NCI-H2107 (cell line): ENCODE results near the gene ERLEC1.
"Not testable (repeated sequence)": the region's sequence is repeated elsewhere in the genome, so short reads cannot be mapped to it uniquely, and the experiment has no call there.

ENCODE experiments used
- DNase-seq: peaks from one replicate; lab custom pipeline; 2025; lab: John Stamatoyannopoulos, UW

Gene ERLEC1

DNA sequence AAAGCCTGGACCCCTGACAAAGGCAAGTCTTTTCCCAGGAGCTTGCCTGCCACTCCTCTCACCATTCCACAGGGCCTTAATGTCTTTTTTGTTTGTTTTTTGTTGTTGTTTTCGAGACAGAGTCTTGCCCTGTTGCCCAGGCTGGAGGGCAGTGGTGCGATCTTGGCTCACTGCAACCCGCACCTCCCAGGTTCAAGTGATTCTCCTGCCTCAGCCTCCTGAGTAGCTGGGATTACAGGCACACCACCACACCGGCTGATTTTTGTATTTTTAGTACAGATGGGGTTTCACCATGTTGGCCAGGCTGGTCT, 43.1 kb downstream of the ERLEC1 start:
- DNase-seq = not testable (repeated sequence)

GRCh38 chr2:53840580-53840979, 53.7 kb downstream of the ERLEC1 start:
- DNase-seq = no peak

GRCh38 chr2:53841651-53842050, 54.8 kb downstream of the ERLEC1 start:
- not testable (repeated sequence) for DNase-seq

DNA sequence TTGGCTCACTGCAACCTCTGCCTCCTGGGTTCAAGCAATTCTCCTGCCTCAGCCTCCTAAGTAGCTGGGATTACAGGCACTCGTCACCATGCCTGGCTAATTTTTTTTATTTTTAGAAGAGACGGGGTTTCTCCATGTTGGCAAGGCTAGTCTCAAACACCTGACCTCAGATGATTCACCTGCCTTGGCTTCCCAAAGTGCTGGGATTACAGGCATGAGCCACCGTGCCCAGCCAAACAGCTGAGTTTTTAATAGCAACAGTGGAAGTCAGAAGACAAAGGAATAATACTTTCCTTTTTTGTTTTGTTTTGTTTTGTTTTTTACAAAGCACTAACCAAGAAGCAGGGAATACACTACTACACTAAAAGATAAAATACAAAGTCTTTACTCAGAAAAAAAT, 56.0 kb downstream of the ERLEC1 start:
- DNase-seq = no peak

GRCh38 chr2:53843595-53843994, 56.8 kb downstream of the ERLEC1 start:
- DNase-seq = no peak

- DNase-seq = no peak
These were observed 61.2 kb downstream of the ERLEC1 start for GRCh38 chr2:53848062-53848461.

GRCh38 chr2:53851052-53851757, 64.4 kb downstream of the ERLEC1 start:
- not testable (repeated sequence) for DNase-seq

- DNase-seq = no peak
These were observed 65.7 kb downstream of the ERLEC1 start for GRCh38 chr2:53852532-53852931.

- DNase-seq = no peak
These were observed 67.8 kb downstream of the ERLEC1 start for GRCh38 chr2:53854678-53855077.

DNA sequence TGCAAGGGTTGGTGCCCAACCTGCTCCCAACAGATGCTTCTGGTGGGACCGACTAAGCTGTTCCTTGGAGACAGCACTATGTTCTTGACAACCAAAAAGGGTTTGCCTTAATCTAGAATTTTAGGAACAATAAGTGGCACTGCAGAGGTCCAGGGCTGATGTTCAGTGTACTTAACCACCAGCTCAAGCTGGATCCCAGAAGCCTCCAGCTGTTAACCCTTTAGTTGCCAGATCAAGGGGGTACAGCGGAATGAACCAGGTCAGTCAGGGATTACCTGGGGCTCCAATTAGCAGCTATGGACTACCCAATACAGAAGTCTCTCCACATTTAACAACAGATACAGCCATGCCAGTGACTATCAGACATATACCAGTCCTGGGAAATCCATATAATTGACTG, 69.4 kb downstream of the ERLEC1 start:
- DNase-seq = no peak

DNA sequence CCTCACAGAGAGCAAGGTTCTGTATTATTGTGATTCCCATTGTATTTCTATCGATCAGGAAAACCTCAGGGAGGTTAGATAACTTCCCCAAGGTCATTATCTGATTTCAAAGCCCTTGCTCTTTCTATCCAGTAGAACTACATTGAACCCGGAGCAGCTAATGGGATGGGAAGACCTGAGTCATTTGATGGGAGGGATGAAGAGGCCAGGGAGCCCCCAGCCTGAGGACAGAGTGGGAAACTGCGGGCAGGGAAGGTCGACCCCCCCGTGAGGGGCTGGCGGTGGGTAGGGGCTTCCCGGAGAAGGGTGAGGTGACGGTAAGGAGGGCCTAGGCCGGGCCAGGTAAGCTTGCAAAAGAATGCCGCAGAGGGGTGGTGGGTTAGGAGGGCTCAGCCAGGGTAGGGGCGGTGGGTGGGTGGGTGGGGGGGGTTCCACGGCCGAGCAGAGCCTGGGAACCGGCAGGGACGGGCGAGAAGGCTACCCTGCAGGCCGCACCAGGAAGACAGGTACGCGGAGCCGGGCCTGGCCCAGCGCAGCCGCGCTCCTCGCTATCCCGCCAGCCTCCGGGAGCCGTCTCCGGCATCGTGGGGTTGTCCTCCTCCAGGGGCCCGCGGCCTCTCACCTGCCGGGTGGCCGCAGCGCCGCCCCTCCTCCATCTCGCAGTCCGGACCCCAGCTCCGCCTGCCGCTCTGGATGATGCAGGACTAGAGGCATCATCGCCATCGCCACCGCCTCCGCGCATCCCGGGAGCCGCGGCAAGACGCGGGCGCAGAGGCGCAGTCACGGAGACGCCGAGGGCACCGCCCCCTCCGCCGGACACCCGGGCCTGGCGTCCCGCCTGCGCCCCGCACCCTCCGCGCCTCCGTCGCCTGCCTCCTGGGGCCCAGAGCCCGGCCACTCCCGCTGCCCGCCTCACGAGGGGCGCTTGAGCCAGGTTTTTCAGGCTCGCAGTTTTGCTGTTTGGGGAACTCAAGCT, 72.7 kb downstream of the ERLEC1 start, which contains the start of gene GPR75:
TSS of gene GPR75 (minus strand) at position 762 of the 976 bp plus-strand sequence. CDS start 5,211 bp downstream, outside the sequence.
- no peak for DNase-seq

DNA sequence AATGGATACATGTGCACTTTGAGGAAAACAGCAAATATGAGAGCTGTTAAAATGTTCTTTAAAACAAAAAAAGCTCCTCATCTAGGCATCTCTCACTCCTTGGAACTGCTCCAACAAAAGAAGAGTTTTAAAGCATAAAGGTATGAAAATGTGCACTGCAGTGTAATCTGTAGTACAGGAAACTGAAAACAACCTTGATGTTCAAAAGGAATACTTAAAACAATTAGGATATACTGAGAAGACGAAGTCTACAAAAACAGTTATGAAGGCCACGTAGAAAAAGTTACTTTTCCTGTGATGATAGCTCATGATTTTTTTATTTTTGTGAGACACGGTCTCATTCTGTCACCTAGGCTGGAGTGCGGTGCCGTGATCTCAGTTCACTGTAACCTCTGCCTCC, 75.0 kb downstream of the ERLEC1 start:
- no peak for DNase-seq

GRCh38 chr2:53863538-53864227, 76.8 kb downstream of the ERLEC1 start:
- no peak for DNase-seq

DNA sequence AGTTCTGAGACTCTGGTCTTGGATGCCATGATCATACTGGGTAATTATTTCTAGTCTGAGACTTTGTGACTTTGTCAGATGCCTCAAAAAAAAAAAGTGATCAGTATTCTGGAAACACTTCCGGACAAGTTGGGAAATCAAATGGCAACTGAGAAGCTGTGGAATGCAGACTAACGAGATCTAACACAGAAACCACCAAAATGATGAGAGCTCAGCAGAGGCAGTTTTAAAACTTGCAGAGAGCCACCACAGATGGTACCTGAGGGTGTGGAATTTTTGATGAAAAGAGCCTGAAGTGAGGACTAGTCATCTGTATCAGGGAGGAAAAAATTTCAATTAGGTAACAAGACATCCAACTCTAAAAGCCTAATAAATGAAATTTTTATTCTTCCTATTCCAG, 78.4 kb downstream of the ERLEC1 start:
- DNase-seq = no peak

DNA sequence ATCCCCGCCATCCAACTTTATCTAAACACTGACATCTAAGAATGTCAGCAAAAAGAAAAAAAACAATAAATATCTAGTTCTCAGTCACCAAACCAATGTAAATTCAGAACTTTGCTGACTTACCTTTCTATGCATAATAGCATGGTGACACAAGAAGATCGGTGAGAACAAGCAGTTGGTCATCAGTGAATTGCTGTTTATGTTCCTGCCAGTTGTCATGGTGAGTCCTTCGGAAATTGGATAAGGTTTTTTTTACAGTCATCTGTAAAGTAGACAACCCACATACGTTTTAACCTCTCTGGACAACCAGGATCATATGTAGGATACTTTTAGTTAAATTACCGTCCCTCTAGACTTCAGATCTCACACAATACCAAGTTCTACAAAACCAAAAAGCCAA, 79.1 kb downstream of the ERLEC1 start:
- no peak for DNase-seq

- no peak for DNase-seq
These were observed 80.3 kb downstream of the ERLEC1 start for GRCh38 chr2:53867169-53867568.

DNA sequence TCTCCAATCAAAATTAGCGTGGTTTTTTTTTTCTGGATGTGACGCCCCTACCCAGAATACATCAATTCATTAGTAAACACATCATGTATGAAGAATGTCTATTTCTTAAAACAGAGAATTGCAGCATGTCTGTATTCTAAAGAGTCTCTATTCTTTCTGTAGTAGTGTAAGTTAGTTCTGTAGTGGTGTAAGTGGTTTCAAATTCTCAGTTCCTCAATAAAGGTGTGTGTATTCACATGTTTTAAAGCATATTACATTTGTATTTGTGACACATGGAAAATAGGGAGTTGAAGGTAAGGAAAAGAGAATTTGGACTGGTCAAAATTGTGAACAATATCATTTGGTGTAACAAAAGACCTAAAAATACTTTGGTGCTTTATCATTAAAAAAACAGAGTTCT, 80.9 kb downstream of the ERLEC1 start:
- no peak for DNase-seq
